ENCODE data around the gene TSTD2. TPM values are rescaled to one million over a fixed set of nuclear protein-coding genes. Genes with fewer than 3 reads are reported as not detected.
A peak's percentile ranks its signal among the peaks of the same experiment; 100 is the strongest.

The TSTD2 gene
- total RNA-seq, 1 donor from 2014 or later: 18.6 TPM

GRCh38 chr9:97670586-97670985 lies 37.4 kb upstream of the TSTD2 start:
- Histone ChIP-seq H3K36me3 (peaks cover 100% of the 10 kb centered on the region), H3K27ac (no peak overlapping the region), H3K27me3 (ENCODE audit: low read depth) (no peaks in the 10 kb centered on the region), H3K4me1 (no peaks in the 10 kb centered on the region), H3K9me3 (no peaks in the 10 kb centered on the region), H3K4me3 (no peak overlapping the region)
- intact Hi-C loops (cut with DNase I): no loop called here
- DNase-seq (no peak), ATAC-seq (no peak)
- TF ChIP-seq CTCF (IDR thresholded peaks at IDR 0.05): no peak

- Histone ChIP-seq H3K9me3 (no peaks in the 10 kb centered on the region), H3K27ac (no peak overlapping the region), H3K27me3 (ENCODE audit: low read depth) (no peaks in the 10 kb centered on the region), H3K4me3 (no peak overlapping the region), H3K4me1 (no peaks in the 10 kb centered on the region), H3K36me3 (peaks cover 100% of the 10 kb centered on the region)
- intact Hi-C loops (cut with DNase I): no loop called here
- no peak for ATAC-seq
- DNase-seq: no peak
- TF ChIP-seq CTCF (IDR thresholded peaks at IDR 0.05): no peak
These were observed 35.3 kb upstream of the TSTD2 start for GRCh38 chr9:97668485-97668884.

GRCh38 chr9:97666907-97667686 lies 33.9 kb upstream of the TSTD2 start:
- ATAC-seq (peak in 1 of 2 donors; percentile 29), DNase-seq (no peak)
- H3K36me3 ChIP-seq: peaks cover 100% of the 10 kb centered on the region
- H3K9me3 ChIP-seq: no peaks in the 10 kb centered on the region
- intact Hi-C loops (cut with DNase I): no loop called here
- TF ChIP-seq CTCF (IDR thresholded peaks at IDR 0.05): no peak
- H3K4me1 ChIP-seq: no peaks in the 10 kb centered on the region
- H3K4me3 ChIP-seq: no peak overlapping the region
- H3K27ac ChIP-seq: no peak overlapping the region
- H3K27me3 ChIP-seq (ENCODE audit: low read depth): no peaks in the 10 kb centered on the region

GRCh38 chr9:97665742-97666141 lies 32.6 kb upstream of the TSTD2 start:
- TF ChIP-seq CTCF (IDR thresholded peaks at IDR 0.05): no peak
- DNase-seq (no peak), ATAC-seq (no peak)
- Histone ChIP-seq H3K27ac (no peak overlapping the region), H3K4me1 (no peaks in the 10 kb centered on the region), H3K27me3 (ENCODE audit: low read depth) (no peaks in the 10 kb centered on the region), H3K36me3 (peaks cover 100% of the 10 kb centered on the region), H3K9me3 (no peaks in the 10 kb centered on the region), H3K4me3 (no peak overlapping the region)
- intact Hi-C loops (cut with DNase I): no loop called here

GRCh38 chr9:97660847-97661246 lies 27.7 kb upstream of the TSTD2 start:
- no peak for ATAC-seq
- no peaks in the 10 kb centered on the region for H3K9me3 ChIP-seq
- H3K4me3 ChIP-seq: no peak overlapping the region
- no peak overlapping the region for H3K27ac ChIP-seq
- TF ChIP-seq CTCF (IDR thresholded peaks at IDR 0.05): no peak
- peaks cover 100% of the 10 kb centered on the region for H3K36me3 ChIP-seq
- H3K27me3 ChIP-seq (ENCODE audit: low read depth): no peaks in the 10 kb centered on the region
- no peak for DNase-seq
- H3K4me1 ChIP-seq: no peaks in the 10 kb centered on the region
- intact Hi-C loops (cut with DNase I): no loop called here
